ENCODE results near the gene GRIK5.

GRCh38 chr19:42105368-42105767 is 35.4 kb upstream of the GRIK5 start:
- TF ChIP-seq CTCF (conservative IDR thresholded peaks at IDR 0.05; ENCODE audit: low read length) (no peak), EZH2phosphoT487 (IDR thresholded peaks at IDR 0.05; ENCODE audit: borderline replicate concordance, low read depth, low read length) (no peak)

All from OCI-LY7 (cell line).